Hematopoietic multipotent progenitor cell treated with erythropoietin and hydrocortisone succinate and interleukin-3 and kit ligand, for 15 days (in vitro differentiated cells): ENCODE results near the gene SYNDIG1.

Experiments used
- DNase-seq: peaks from one replicate; pipeline ENCODE4 v3.0.0-alpha.2; 2015; ENCODE audit warnings: low spot score

The SYNDIG1 gene

GRCh38 chr20:24528583-24529368 is 59.3 kb downstream of the SYNDIG1 start:
- no peak for DNase-seq

- no peak for DNase-seq
Observed at GRCh38 chr20:24529369-24529719, 59.9 kb downstream of the SYNDIG1 start.

GRCh38 chr20:24530131-24530680 is 60.8 kb downstream of the SYNDIG1 start:
- no peak for DNase-seq

GRCh38 chr20:24531202-24531601 is 61.8 kb downstream of the SYNDIG1 start:
- no peak for DNase-seq

GRCh38 chr20:24531631-24532419 is 62.4 kb downstream of the SYNDIG1 start:
- DNase-seq: no peak

GRCh38 chr20:24533449-24533848 is 64.0 kb downstream of the SYNDIG1 start:
- no peak for DNase-seq

GRCh38 chr20:24534282-24534681 is 64.9 kb downstream of the SYNDIG1 start:
- no peak for DNase-seq

- DNase-seq: no peak
Observed at GRCh38 chr20:24535941-24536730, 66.7 kb downstream of the SYNDIG1 start.

- no peak for DNase-seq
Observed at GRCh38 chr20:24537210-24537609, 67.8 kb downstream of the SYNDIG1 start.

GRCh38 chr20:24542721-24543120 is 73.3 kb downstream of the SYNDIG1 start:
- no peak for DNase-seq

GRCh38 chr20:24543168-24543567 is 73.7 kb downstream of the SYNDIG1 start:
- DNase-seq: no peak

GRCh38 chr20:24543741-24544140 is 74.3 kb downstream of the SYNDIG1 start:
- no peak for DNase-seq

- DNase-seq: no peak
Observed at GRCh38 chr20:24544371-24544770, 74.9 kb downstream of the SYNDIG1 start.

- DNase-seq: no peak
Observed at GRCh38 chr20:24545168-24545567, 75.7 kb downstream of the SYNDIG1 start.

- no peak for DNase-seq
Observed at GRCh38 chr20:24546232-24546892, 76.9 kb downstream of the SYNDIG1 start.

- no peak for DNase-seq
Observed at GRCh38 chr20:24547967-24548366, 78.5 kb downstream of the SYNDIG1 start.

GRCh38 chr20:24559114-24559732 is 89.8 kb downstream of the SYNDIG1 start:
- DNase-seq: no peak

GRCh38 chr20:24560571-24561491 is 91.4 kb downstream of the SYNDIG1 start:
- no peak for DNase-seq

GRCh38 chr20:24565835-24566351 is 96.5 kb downstream of the SYNDIG1 start:
- no peak for DNase-seq

- DNase-seq: no peak
Observed at GRCh38 chr20:24566656-24567055, 97.2 kb downstream of the SYNDIG1 start.
